ENCODE results near the gene NPFF. TPM values are rescaled to one million over a fixed set of nuclear protein-coding genes. Genes with fewer than 3 reads are reported as not detected.

NPFF gene
- total RNA-seq, 1 donor from 2014 or later, result not detected

- Mint-ChIP-seq H3K27me3 (ENCODE audit: unreplicated experiment) (no peaks in the 10 kb centered on the region), H3K4me3 (ENCODE audit: unreplicated experiment) (no peak overlapping the region), H3K9me3 (ENCODE audit: unreplicated experiment) (no peaks in the 10 kb centered on the region), H3K27ac (ENCODE audit: unreplicated experiment) (no peak overlapping the region), H3K4me1 (ENCODE audit: unreplicated experiment) (no peaks in the 10 kb centered on the region), H3K36me3 (ENCODE audit: unreplicated experiment) (peaks cover 44% of the 10 kb centered on the region)
- no peak for DNase-seq (ENCODE audit: extremely low spot score, unreplicated experiment)
- no peak for TF ChIP-seq CTCF (IDR thresholded peaks at IDR 0.05)
These were observed 15.8 kb upstream of the NPFF start for GRCh38 chr12:53523131-53523530.

- no peaks in the 10 kb centered on the region for H3K9me3 Mint-ChIP-seq (ENCODE audit: unreplicated experiment)
- no peaks in the 10 kb centered on the region for H3K27me3 Mint-ChIP-seq (ENCODE audit: unreplicated experiment)
- H3K36me3 Mint-ChIP-seq (ENCODE audit: unreplicated experiment), result peaks cover 56% of the 10 kb centered on the region
- no peak for TF ChIP-seq CTCF (IDR thresholded peaks at IDR 0.05)
- DNase-seq (ENCODE audit: extremely low spot score, unreplicated experiment), result no peak
- no peak overlapping the region for H3K4me3 Mint-ChIP-seq (ENCODE audit: unreplicated experiment)
- H3K4me1 Mint-ChIP-seq (ENCODE audit: unreplicated experiment), result no peaks in the 10 kb centered on the region
- H3K27ac Mint-ChIP-seq (ENCODE audit: unreplicated experiment), result no peak overlapping the region
These were observed 11.1 kb upstream of the NPFF start for GRCh38 chr12:53518381-53518780.

GRCh38 chr12:53516758-53517455 is 9.6 kb upstream of the NPFF start:
- DNase-seq (ENCODE audit: extremely low spot score, unreplicated experiment), result no peak
- H3K4me1 Mint-ChIP-seq (ENCODE audit: unreplicated experiment), result no peaks in the 10 kb centered on the region
- TF ChIP-seq CTCF (IDR thresholded peaks at IDR 0.05), result no peak
- no peak overlapping the region for H3K27ac Mint-ChIP-seq (ENCODE audit: unreplicated experiment)
- no peaks in the 10 kb centered on the region for H3K27me3 Mint-ChIP-seq (ENCODE audit: unreplicated experiment)
- peaks cover 57% of the 10 kb centered on the region for H3K36me3 Mint-ChIP-seq (ENCODE audit: unreplicated experiment)
- H3K9me3 Mint-ChIP-seq (ENCODE audit: unreplicated experiment), result no peaks in the 10 kb centered on the region
- H3K4me3 Mint-ChIP-seq (ENCODE audit: unreplicated experiment), result no peak overlapping the region

- H3K4me3 Mint-ChIP-seq (ENCODE audit: unreplicated experiment), result no peak overlapping the region
- no peak overlapping the region for H3K27ac Mint-ChIP-seq (ENCODE audit: unreplicated experiment)
- DNase-seq (ENCODE audit: extremely low spot score, unreplicated experiment), result no peak
- H3K27me3 Mint-ChIP-seq (ENCODE audit: unreplicated experiment), result no peaks in the 10 kb centered on the region
- no peak for TF ChIP-seq CTCF (IDR thresholded peaks at IDR 0.05)
- peaks cover 54% of the 10 kb centered on the region for H3K36me3 Mint-ChIP-seq (ENCODE audit: unreplicated experiment)
- H3K4me1 Mint-ChIP-seq (ENCODE audit: unreplicated experiment), result no peaks in the 10 kb centered on the region
- no peaks in the 10 kb centered on the region for H3K9me3 Mint-ChIP-seq (ENCODE audit: unreplicated experiment)
These were observed 8.0 kb upstream of the NPFF start for GRCh38 chr12:53515291-53515680.

- Mint-ChIP-seq H3K27me3 (ENCODE audit: unreplicated experiment) (no peaks in the 10 kb centered on the region), H3K9me3 (ENCODE audit: unreplicated experiment) (no peaks in the 10 kb centered on the region), H3K36me3 (ENCODE audit: unreplicated experiment) (peaks cover 49% of the 10 kb centered on the region), H3K27ac (ENCODE audit: unreplicated experiment) (no peak overlapping the region), H3K4me1 (ENCODE audit: unreplicated experiment) (no peaks in the 10 kb centered on the region), H3K4me3 (ENCODE audit: unreplicated experiment) (no peak overlapping the region)
- TF ChIP-seq CTCF (IDR thresholded peaks at IDR 0.05), result no peak
- DNase-seq (ENCODE audit: extremely low spot score, unreplicated experiment), result no peak
These were observed 7.5 kb upstream of the NPFF start for GRCh38 chr12:53514628-53515290.

Measured in osteocyte (in vitro differentiated cells).